Activated T-helper 1 cell treated with anti-CD3 and anti-CD28 coated beads, Interleukin-12 subunit alpha, Interleukin-12 subunit beta, Interleukin-2, Interleukin-4 antibody, amounts not matched to agents 30 ng/mL and 10 ng/mL and 1 ng/mL, durations not matched to agents 14 hours and 24 hours and 36 hours (primary cell): ENCODE results near the gene USP6NL. TPM values are rescaled to one million over a fixed set of nuclear protein-coding genes. Genes with fewer than 3 reads are reported as not detected.

Experiments
- DNase-seq: peaks from one replicate; pipeline ENCODE4 v3.0.0; 2021; ENCODE audit warnings: low spot score
- H3K27ac Mint-ChIP-seq: one replicate; pipeline ENCODE4 v1.8.0; 2021; ENCODE audit warnings: mild to moderate bottlenecking, mixed read lengths
- H3K27me3 Mint-ChIP-seq: one replicate; pipeline ENCODE4 v1.8.0; 2022; ENCODE audit warnings: mild to moderate bottlenecking, moderate library complexity, mixed read lengths; ENCODE audit not compliant: insufficient read depth
- H3K36me3 Mint-ChIP-seq: one replicate; pipeline ENCODE4 v1.8.0; 2021; ENCODE audit warnings: low read depth, mixed read lengths
- H3K4me1 Mint-ChIP-seq: one replicate; pipeline ENCODE4 v1.8.0; 2021; ENCODE audit warnings: low read depth, mixed read lengths
- H3K4me3 Mint-ChIP-seq: one replicate; pipeline ENCODE4 v1.8.0; 2021; ENCODE audit warnings: mild to moderate bottlenecking, moderate library complexity, mixed read lengths
- H3K9me3 Mint-ChIP-seq: one replicate; pipeline ENCODE4 v1.8.0; 2021; ENCODE audit warnings: mixed read lengths
- intact Hi-C: fragments of 100-400 bp; cut with micrococcal nuclease; formaldehyde crosslinking; loops from one replicate; pipeline ENCODE4 v1.15.1; 2024
- total RNA-seq: library from RNA; stranded (reverse); gene quantifications from 2 replicates; pipeline ENCODE4 v1.2.3, GENCODE V29; 2022

USP6NL gene
- total RNA-seq, 1 donor from 2014 or later: 0.78 TPM

GRCh38 chr10:11551916-11552602, 59.4 kb downstream of the USP6NL start:
- peaks cover 10% of the 10 kb centered on the region for H3K27me3 Mint-ChIP-seq
- intact Hi-C loops: loop anchor here (1.0 kb wide), 1 partner anchor 36 kb away; no protein-coding TSS in a partner anchor
- no peak overlapping the region for H3K27ac Mint-ChIP-seq
- no peak for DNase-seq
- peaks cover 33% of the 10 kb centered on the region for H3K4me1 Mint-ChIP-seq
- no peaks in the 10 kb centered on the region for H3K9me3 Mint-ChIP-seq
- H3K36me3 Mint-ChIP-seq: no peaks in the 10 kb centered on the region
- no peak overlapping the region for H3K4me3 Mint-ChIP-seq

DNA sequence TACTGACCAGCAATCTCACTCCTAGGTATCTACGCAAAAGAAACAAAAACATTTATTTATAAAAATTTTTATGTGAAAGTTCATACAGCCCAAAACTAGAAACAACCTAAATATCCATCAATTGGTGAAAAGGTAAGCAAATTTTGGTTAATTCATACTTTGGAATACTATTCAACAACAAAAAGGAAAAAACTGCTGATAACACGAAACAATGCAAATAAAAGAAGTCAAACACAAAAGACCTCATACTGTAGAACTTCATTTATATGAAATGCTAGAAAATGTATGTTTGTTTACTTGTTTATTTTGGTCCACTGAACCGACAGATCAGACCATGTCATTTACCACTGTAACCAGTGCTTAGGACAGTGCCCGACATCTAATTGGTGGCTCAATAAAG, 60.3 kb downstream of the USP6NL start:
- Mint-ChIP-seq H3K9me3 (no peaks in the 10 kb centered on the region), H3K27ac (no peak overlapping the region), H3K4me1 (peaks cover 28% of the 10 kb centered on the region), H3K36me3 (no peaks in the 10 kb centered on the region), H3K27me3 (peaks cover 6% of the 10 kb centered on the region), H3K4me3 (no peak overlapping the region)
- DNase-seq: no peak
- intact Hi-C loops: no loop called here

DNA sequence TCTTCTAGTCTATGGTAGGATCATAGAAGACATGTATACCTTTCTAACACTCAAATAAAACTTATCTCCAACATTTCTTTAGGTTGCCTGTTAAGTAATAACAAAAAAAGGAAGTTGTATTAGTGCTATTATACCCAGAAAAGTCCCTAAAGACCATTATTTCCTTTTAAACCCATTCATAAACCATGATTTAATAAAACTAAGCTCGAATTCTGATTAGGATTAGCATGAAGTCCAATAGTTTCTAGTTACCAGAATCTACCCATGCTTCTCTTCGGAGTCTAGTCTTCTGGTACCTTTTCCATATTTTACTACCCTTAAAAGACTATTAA, 62.7 kb downstream of the USP6NL start:
- Mint-ChIP-seq H3K9me3 (no peaks in the 10 kb centered on the region), H3K4me1 (peaks cover 12% of the 10 kb centered on the region), H3K4me3 (no peak overlapping the region), H3K27me3 (peaks cover 8% of the 10 kb centered on the region), H3K36me3 (no peaks in the 10 kb centered on the region), H3K27ac (no peak overlapping the region)
- no peak for DNase-seq
- intact Hi-C loops: no loop called here

DNA sequence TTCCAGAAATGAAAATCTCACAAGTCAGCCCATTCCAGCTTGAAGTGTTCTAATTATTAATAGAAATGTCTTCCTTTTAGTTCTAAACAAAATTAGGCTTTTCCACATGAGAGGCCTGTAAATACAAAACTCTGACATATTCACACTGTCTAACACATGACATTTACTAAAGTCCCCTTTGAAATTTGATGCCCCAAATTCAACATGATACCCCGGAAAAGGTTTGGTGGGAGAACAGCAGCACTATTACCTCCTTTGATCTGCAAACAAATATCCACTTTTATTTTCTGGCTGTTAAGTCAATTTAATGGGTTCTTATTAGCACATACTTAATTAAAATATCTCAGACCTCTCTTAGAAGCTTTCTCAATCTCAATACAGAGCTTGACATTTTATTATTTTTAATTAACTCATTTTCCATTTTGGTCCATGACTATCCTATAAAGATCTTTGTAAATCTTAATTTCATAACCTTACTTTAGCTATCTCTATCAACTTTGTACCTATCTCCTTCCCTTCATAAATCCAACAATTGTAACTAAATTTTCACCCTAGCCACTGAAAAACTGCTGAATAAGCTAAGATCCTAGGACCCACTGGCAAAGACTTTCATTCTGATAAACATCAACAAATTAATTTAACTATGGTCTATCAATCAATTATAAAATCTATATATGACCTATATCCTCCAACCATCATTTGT, 63.2 kb downstream of the USP6NL start:
- H3K4me3 Mint-ChIP-seq: no peak overlapping the region
- H3K4me1 Mint-ChIP-seq: peaks cover 10% of the 10 kb centered on the region
- H3K9me3 Mint-ChIP-seq: no peaks in the 10 kb centered on the region
- DNase-seq: no peak
- no peak overlapping the region for H3K27ac Mint-ChIP-seq
- H3K27me3 Mint-ChIP-seq: peaks cover 8% of the 10 kb centered on the region
- intact Hi-C loops: no loop called here
- H3K36me3 Mint-ChIP-seq: no peaks in the 10 kb centered on the region

DNA sequence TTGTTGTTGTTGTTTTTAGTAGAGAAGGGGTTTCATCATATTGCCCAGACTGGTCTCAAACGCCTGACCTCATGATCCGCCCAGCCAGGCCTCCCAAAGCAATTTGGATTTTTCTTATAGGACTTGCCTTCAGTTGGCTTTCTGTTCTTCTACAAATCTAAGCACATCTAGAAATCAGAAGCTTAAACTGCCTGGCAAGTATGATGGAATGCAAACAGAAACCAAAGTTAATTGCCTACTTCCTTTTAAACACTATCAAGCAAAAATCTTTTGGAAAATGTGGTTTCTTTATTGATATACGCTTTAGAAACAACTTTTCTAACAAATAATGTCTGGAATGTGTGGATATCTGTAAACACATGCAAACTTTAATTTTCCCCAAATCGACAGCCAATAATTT, 64.9 kb downstream of the USP6NL start:
- Mint-ChIP-seq H3K27me3 (peaks cover 12% of the 10 kb centered on the region), H3K36me3 (no peaks in the 10 kb centered on the region), H3K9me3 (no peaks in the 10 kb centered on the region), H3K27ac (no peak overlapping the region), H3K4me3 (no peak overlapping the region), H3K4me1 (no peaks in the 10 kb centered on the region)
- DNase-seq: no peak
- intact Hi-C loops: no loop called here

DNA sequence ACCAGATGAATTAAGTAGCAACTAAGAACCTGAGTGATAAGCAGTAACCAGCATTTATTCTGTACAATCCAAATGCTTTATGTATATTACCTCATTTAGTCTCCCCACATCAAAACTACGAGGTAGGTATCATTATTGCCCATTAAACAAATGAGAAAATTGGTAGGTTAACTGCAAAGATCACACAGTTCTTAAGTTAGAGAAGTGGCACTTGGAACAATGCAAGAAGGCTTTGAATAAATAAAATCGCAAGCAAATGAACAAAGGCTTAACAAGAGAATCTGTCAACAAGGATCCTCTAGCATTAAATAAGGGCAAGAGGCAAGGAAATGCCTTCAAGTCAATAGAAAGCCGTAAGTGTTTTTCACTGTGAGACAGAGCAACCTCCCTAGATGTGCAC, 70.2 kb downstream of the USP6NL start:
- H3K4me1 Mint-ChIP-seq: peaks cover 9% of the 10 kb centered on the region
- peaks cover 15% of the 10 kb centered on the region for H3K27me3 Mint-ChIP-seq
- no peaks in the 10 kb centered on the region for H3K36me3 Mint-ChIP-seq
- intact Hi-C loops: no loop called here
- H3K9me3 Mint-ChIP-seq: no peaks in the 10 kb centered on the region
- DNase-seq: no peak
- no peak overlapping the region for H3K4me3 Mint-ChIP-seq
- no peak overlapping the region for H3K27ac Mint-ChIP-seq

DNA sequence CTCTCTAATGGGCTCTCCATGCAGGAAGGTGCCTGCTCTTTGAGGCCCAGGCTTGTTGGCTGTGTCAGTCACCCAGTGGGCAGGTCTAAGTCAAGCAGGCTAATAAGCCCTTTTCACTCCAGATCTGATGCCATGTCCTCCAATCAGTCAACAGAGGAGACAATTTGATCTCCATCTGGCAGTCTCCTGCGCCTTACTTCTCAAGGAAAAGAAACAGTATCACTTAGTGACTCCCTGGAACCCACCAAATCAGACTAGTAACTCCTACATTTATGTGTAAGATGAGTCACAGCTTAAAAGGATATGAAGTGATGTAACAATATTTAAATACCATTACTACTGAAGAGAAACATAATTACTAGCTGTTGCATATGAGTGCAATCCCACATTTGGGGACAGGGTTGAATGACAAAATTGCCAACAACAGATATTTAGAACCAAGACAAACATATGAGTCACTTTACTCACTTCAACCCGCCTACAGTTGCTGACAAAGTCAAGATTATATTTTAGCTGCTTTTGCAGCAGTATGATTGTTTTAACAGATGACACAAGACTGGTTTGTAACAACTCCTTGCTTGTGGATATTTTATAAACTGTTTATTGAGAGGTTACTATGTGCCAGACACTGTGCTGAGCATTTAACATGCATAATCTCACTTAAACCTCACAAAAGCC, 72.1 kb downstream of the USP6NL start:
- H3K4me1 Mint-ChIP-seq: peaks cover 9% of the 10 kb centered on the region
- no peak overlapping the region for H3K27ac Mint-ChIP-seq
- H3K36me3 Mint-ChIP-seq: no peaks in the 10 kb centered on the region
- intact Hi-C loops: loop anchor here (1.0 to 5.0 kb wide), 3 partner anchors 23 to 73 kb away; partner anchors contain the start of gene USP6NL
- H3K4me3 Mint-ChIP-seq: no peak overlapping the region
- H3K27me3 Mint-ChIP-seq: peaks cover 12% of the 10 kb centered on the region
- no peaks in the 10 kb centered on the region for H3K9me3 Mint-ChIP-seq
- DNase-seq: no peak

- DNase-seq: no peak
- Mint-ChIP-seq H3K9me3 (no peaks in the 10 kb centered on the region), H3K36me3 (no peaks in the 10 kb centered on the region), H3K27me3 (peaks cover 12% of the 10 kb centered on the region), H3K4me3 (no peak overlapping the region), H3K27ac (no peak overlapping the region), H3K4me1 (peaks cover 9% of the 10 kb centered on the region)
- intact Hi-C loops: loop anchor here (1.0 to 5.0 kb wide), 3 partner anchors 23 to 73 kb away; partner anchors contain the start of gene USP6NL
Observed at GRCh38 chr10:11538834-11539190, 72.6 kb downstream of the USP6NL start.

DNA sequence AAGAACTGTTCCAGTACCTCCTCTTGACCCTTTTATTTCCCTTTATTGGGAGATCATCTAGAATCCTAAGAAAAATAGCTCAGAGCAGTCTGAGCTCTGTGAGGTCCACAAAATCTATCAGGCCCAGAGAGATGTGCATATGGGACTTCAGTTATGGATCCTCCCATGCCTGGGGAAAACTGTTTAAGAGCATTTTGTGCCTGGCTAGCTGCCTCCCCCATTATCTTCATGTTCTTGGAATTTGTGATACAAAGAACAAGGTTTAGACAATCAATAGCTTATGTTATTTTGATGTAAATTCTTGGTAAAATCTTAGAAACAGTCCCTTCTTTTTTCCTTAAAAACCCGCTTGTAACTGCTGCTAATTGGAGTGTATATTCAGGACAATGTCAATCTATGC, 75.2 kb downstream of the USP6NL start:
- Mint-ChIP-seq H3K4me3 (no peak overlapping the region), H3K4me1 (peaks cover 16% of the 10 kb centered on the region), H3K27ac (no peak overlapping the region), H3K36me3 (no peaks in the 10 kb centered on the region), H3K27me3 (peaks cover 12% of the 10 kb centered on the region), H3K9me3 (no peaks in the 10 kb centered on the region)
- DNase-seq: no peak
- intact Hi-C loops: loop anchor here (5.0 kb wide), 1 partner anchor 76 kb away; the partner anchor contains the start of gene USP6NL

DNA sequence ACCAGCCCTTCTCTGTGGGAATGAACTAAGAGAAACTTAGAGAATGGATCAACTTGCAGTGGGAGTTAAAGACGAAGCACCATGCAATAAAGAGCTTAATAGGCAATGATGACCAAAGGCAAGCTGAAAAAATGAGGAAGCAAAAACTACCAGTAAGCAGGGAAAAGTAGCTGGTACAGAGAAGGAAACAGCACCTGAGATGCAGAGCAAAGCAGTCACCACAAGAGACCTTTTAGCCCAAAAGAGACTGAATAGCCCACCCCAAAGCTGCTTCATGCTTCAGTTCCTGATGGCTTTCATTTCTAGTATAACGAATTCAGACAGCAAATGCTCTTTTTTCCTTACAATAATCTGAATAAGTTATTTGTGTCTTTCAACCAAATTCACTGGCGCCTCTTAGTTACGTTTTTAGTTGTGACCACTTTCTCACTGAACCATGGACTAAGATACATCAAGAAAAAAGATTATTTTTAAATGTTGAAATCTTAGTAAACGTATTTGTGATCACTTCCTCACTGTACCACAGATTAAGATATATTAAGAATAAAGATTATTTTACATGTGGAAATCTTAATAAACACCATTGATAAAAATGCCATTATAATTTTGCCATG, 76.0 kb downstream of the USP6NL start:
- Mint-ChIP-seq H3K9me3 (no peaks in the 10 kb centered on the region), H3K36me3 (no peaks in the 10 kb centered on the region), H3K4me1 (peaks cover 16% of the 10 kb centered on the region), H3K27me3 (peaks cover 12% of the 10 kb centered on the region), H3K4me3 (no peak overlapping the region), H3K27ac (no peak overlapping the region)
- no peak for DNase-seq
- intact Hi-C loops: loop anchor here (5.0 kb wide), 1 partner anchor 77 kb away; the partner anchor contains the start of gene USP6NL

DNA sequence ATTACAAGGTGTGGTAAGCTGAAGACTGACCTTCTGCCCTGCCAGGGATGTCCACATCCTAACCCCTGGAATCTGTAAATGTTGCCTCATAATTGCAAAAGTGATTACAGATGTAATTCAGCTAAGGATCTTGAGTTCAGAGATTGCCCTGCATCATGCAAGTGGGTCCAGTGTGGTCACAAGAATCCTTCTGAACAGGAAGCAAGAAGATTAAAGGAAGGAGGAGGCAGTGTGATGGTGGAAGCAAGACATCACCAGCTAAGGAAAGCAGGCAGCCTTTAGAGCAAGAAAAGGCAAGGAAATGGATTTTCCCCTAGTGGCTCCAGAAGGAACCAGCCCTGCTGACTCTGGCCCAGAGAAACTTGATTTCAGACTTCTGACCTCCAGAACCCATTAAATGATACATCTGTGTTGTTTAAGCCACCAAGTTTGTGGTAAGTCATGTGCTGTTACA, 78.1 kb downstream of the USP6NL start:
- H3K4me3 Mint-ChIP-seq: no peak overlapping the region
- H3K27me3 Mint-ChIP-seq: peaks cover 5% of the 10 kb centered on the region
- no peak overlapping the region for H3K27ac Mint-ChIP-seq
- DNase-seq: no peak
- intact Hi-C loops: no loop called here
- peaks cover 7% of the 10 kb centered on the region for H3K4me1 Mint-ChIP-seq
- H3K9me3 Mint-ChIP-seq: no peaks in the 10 kb centered on the region
- no peaks in the 10 kb centered on the region for H3K36me3 Mint-ChIP-seq

GRCh38 chr10:11532306-11532705, 79.1 kb downstream of the USP6NL start:
- DNase-seq: no peak
- Mint-ChIP-seq H3K4me1 (peaks cover 7% of the 10 kb centered on the region), H3K36me3 (no peaks in the 10 kb centered on the region), H3K27me3 (peaks cover 5% of the 10 kb centered on the region), H3K9me3 (no peaks in the 10 kb centered on the region), H3K27ac (no peak overlapping the region), H3K4me3 (no peak overlapping the region)
- intact Hi-C loops: no loop called here

DNA sequence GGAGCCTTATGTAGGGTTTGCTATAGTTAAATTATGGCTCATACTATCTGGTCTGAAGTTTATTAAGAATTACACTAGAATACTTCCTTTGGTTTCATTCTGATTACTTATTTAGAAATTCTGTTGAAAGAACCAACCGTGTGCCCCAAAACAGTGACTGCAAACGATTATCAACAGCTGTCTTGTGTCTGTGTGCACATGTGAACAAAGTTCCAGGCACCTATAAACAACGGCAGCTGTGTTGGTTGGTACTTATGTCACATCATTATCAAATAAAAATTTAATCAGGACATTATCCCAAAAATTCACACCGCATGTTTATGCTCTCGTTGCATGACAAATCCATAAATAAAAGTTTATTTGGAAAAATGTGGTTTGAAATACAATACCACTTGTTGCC, 80.6 kb downstream of the USP6NL start:
- H3K27ac Mint-ChIP-seq: no peak overlapping the region

More for the DNA sequence above, 80.6 kb downstream of the USP6NL start:
- peaks cover 5% of the 10 kb centered on the region for H3K27me3 Mint-ChIP-seq
- no peaks in the 10 kb centered on the region for H3K36me3 Mint-ChIP-seq
- no peaks in the 10 kb centered on the region for H3K9me3 Mint-ChIP-seq
- H3K4me1 Mint-ChIP-seq: peaks cover 7% of the 10 kb centered on the region
- DNase-seq: no peak
- no peak overlapping the region for H3K4me3 Mint-ChIP-seq
- intact Hi-C loops: no loop called here
